ENCODE measurements around the gene FERMT3.

Gene FERMT3

GRCh38 chr11:64222651-64223000 lies 16.1 kb downstream of the FERMT3 start:
- no peak for DNase-seq

- DNase-seq = no peak
Observed at GRCh38 chr11:64223001-64223651, 16.6 kb downstream of the FERMT3 start.

DNA sequence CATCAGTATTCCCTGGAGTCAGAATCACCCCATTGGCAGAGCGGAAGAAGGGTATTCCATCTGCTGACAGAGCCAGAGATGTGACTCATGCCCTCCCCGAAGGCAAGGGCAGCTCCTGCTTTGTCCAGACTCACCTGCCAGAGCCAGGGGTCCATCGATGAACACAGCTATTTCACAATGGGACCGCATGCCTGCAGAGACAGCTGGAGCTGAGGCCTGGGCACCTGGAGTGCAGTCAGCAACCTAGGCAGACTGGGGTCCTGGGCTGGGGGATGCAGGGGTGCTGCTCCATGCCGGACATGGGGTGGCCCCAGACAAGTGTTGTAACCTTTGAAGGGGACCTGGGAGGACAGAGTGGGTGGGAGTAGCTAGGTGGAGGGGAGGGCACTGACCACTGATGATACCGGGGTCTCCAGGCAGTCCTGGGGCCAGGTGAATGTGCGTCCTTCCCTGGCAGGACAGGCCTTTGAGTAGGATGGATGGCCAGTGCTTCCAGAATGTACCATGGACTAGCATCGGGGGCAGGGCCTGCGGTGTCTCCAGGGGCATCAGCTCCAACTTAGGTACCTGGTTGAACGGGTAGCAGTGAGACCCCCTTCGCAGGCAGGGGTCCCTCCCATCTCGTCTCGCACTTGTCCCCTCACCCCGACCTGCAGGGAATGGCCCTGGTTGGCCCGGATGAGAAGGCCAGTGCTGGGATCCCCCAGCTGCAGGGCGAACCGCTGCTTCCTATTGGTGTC lies 17.8 kb downstream of the FERMT3 start:
- DNase-seq = no peak

DNA sequence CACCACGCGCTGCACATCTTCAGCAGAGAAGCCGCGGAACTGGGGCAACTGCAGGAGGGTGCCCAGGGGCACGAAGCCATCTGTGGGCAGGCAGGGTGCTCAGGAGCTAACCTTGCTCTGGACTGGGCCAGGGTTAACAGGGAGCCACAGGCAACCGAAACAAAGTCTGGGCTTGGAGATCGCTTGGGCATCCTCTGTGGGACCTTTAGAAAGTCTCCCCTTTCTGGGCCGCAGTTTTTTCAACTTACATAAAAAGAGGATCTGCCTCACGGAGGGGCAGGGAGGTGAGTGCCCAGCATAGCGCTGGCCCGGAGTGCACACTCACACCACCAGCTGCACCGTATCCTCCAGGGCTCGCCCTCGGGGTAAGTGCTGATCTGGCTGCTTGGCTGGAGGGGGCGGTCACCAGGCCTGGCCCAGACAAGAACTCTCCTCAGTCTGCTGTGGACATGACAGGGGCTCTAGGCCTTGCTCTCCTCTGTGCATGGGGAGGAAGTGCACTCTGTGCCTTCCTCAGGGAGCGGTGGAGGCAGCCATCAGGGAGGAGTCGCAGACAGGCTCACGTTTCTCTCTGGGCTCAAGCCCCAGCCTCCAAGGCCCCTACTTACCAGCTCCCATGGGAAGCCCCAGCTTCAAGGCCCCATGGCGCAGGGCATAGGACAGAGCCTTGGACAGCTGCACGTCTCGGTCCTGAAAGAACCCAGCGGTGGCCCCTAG lies 18.5 kb downstream of the FERMT3 start:
- no peak for DNase-seq

- peak; percentile 48 to 75 for DNase-seq
Observed at GRCh38 chr11:64225608-64226506, 19.3 kb downstream of the FERMT3 start, which contains the start of the genes NUDT22 and TRPT1. NUDT22 (plus strand) TSS chr11:64226274; CDS start chr11:64226653, 379 bp downstream. TRPT1 (minus strand) TSS chr11:64226186; CDS start chr11:64225860, 326 bp downstream.

DNA sequence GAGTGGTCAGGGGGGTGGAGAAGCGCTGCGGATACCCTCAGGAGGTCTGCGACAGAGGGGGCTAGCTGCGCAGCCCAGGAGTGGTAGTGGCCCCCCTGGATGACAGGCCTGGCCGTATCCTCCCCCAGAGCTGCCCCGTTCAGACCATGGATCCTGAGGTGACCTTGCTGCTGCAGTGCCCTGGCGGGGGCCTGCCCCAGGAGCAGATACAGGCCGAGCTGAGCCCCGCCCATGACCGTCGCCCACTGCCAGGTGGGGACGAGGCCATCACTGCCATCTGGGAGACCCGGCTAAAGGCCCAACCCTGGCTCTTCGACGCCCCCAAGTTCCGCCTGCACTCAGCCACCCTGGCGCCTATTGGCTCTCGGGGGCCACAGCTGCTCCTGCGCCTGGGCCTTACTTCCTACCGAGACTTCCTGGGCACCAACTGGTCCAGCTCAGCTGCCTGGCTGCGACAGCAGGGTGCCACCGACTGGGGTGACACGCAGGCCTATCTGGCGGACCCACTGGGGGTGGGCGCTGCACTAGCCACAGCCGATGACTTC lies 20.1 kb downstream of the FERMT3 start:
- DNase-seq = peak; percentile 44 to 58

DNA sequence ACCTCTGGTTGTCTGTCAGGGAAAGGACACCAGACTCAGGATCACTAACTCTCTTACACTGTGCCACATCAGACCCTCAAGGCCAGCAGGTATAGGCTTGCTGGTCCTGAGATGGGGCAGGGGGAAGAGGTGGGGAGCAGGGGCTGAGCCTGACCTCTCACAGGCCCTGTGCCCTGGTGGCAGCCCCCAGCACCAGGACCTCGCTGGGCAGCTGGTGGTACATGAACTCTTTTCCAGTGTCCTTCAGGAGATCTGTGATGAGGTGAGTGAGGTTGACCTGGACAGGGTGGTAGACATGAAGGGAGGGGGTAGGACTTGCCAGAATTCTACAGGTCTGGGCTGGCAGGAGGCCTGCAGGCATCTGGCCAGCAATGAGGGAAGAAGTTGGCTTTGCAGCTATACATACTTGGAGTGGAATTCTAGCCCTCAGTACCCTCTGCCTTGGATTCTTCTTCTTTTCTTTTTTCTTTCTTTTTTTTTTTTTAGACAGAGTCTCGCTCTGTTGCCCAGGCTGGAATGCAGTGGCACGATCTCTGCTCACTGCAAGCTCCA lies 21.0 kb downstream of the FERMT3 start:
- DNase-seq = no peak

GRCh38 chr11:64229090-64229743 lies 22.7 kb downstream of the FERMT3 start:
- no peak for DNase-seq

- DNase-seq = no peak
Observed at GRCh38 chr11:64229744-64230170, 23.2 kb downstream of the FERMT3 start.

GRCh38 chr11:64230171-64230984 lies 23.9 kb downstream of the FERMT3 start, which contains the start of gene DNAJC4:
DNAJC4 (plus strand) TSS chr11:64230548; CDS start chr11:64230855, 307 bp downstream.
- DNase-seq = peak; percentile 86 to 87

- DNase-seq = no peak
Observed at GRCh38 chr11:64230985-64231365, 24.5 kb downstream of the FERMT3 start.

GRCh38 chr11:64231546-64231945 lies 25.0 kb downstream of the FERMT3 start:
- DNase-seq = no peak

- DNase-seq = no peak
Observed at GRCh38 chr11:64232182-64232966, 25.9 kb downstream of the FERMT3 start.

DNA sequence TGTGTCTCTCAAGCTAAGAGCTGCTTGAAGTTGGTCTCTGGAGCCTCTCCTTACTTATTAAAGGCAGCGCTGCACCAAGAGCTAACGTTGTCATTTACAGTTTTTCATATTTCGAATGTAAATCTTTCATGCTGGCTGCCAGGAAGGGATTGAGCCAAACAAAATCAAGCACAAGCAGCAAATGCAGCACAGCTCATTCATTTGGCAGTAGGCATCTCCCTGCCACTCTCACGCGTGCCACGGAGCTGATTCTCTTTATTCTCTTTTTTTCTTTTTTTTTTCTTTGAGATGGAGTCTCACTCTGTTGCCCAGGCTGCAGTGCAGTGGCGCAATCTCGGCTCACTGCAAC lies 26.4 kb downstream of the FERMT3 start:
- DNase-seq = no peak

- peak in 1 of 2 experiments; percentile 37 for DNase-seq
Observed at GRCh38 chr11:64233913-64234586, 27.5 kb downstream of the FERMT3 start, which contains the start of gene VEGFB. VEGFB (plus strand) TSS chr11:64234584; CDS start chr11:64234834, 250 bp downstream.

DNA sequence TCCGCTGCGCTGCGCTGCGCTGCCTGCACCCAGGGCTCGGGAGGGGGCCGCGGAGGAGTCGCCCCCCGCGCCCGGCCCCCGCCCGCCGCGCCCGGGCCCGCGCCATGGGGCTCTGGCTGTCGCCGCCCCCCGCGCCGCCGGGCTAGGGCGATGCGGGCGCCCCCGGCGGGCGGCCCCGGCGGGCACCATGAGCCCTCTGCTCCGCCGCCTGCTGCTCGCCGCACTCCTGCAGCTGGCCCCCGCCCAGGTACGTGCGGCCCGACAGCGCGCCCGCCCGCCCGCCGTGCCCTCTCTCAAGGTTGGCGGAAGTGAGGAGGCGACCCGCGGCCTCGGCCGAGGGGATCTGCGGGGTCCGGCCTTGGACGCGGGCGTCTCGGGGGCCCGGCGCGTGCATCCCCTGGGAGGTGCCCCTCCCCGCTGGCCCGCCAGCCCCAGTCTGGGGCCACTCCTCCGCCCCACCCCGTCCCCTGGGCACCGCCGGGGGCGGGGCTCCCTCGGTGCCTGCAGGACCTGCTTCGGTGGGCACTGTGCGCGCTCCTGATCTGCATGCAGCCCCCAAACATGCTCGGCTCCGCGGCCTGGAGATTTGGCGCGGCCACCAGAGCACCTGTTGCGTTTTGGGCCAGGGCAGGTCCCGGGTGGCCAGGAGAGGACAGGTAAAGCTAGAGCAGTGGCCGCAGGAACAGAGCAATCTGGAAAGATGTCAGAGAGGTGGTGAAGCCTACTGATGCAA lies 28.3 kb downstream of the FERMT3 start:
- peak in 1 of 2 experiments; percentile 33 for DNase-seq

- DNase-seq = no peak
Observed at GRCh38 chr11:64235437-64236161, 29.1 kb downstream of the FERMT3 start.

All from SW 1271 (cell line).